GM23338 (cell line): ENCODE data around the gene TGFBR3. TPM values are rescaled to one million over a fixed set of nuclear protein-coding genes. Genes with fewer than 3 reads are reported as not detected.

Experiments
- ATAC-seq: fragments of 200-7000 bp; cut with Tn5 transposase; 3 replicates; pipeline ENCODE4 v1.9.1; 2020
- DNase-seq: peaks from one replicate; pipeline ENCODE4 v3.0.0-alpha.2; 2015; ENCODE audit warnings: low spot score
- H2AFZ ChIP-seq: fragments of 200-600 bp; sonication (generic); 2 replicates; pipeline ENCODE4 v1.8.0; 2016; ENCODE audit warnings: antibody characterized with exemption, mild to moderate bottlenecking, moderate library complexity
- H3F3A ChIP-seq: fragments of 200-600 bp; sonication (generic); replicated peaks from 2 replicates; pipeline ENCODE4 v1.8.0; 2017; ENCODE audit warnings: antibody characterized with exemption, mixed run types, low read depth
- H3K27ac ChIP-seq: fragments of 200-600 bp; sonication (generic); 2 replicates; pipeline ENCODE4 v1.6.1; 2016; ENCODE audit warnings: low read depth
- H3K27me3 ChIP-seq: fragments of 200-600 bp; sonication (generic); 2 replicates; pipeline ENCODE4 v1.8.0; 2016; ENCODE audit warnings: mild to moderate bottlenecking, mixed run types, moderate library complexity; ENCODE audit not compliant: insufficient read depth
- H3K36me3 ChIP-seq: fragments of 200-600 bp; sonication (generic); 2 replicates; pipeline ENCODE4 v1.8.0; 2016; ENCODE audit warnings: mild to moderate bottlenecking; ENCODE audit not compliant: insufficient read depth
- H3K4me1 ChIP-seq: fragments of 200-600 bp; sonication (generic); 2 replicates; pipeline ENCODE4 v1.8.0; 2016; ENCODE audit warnings: mild to moderate bottlenecking, moderate library complexity; ENCODE audit not compliant: insufficient read depth
- H3K4me2 ChIP-seq: fragments of 200-600 bp; sonication (generic); 2 replicates; pipeline ENCODE4 v1.7.1; 2017; ENCODE audit warnings: mixed run types
- H3K4me3 ChIP-seq: fragments of 200-600 bp; sonication (generic); 2 replicates; pipeline ENCODE4 v1.6.1; 2016; ENCODE audit warnings: mixed run types
- H3K79me2 ChIP-seq: fragments of 200-600 bp; sonication (generic); replicated peaks from 2 replicates; pipeline ENCODE4 v1.8.0; 2017; ENCODE audit warnings: mild to moderate bottlenecking; ENCODE audit not compliant: insufficient read depth
- H3K9me2 ChIP-seq: fragments of 200-600 bp; sonication (generic); 2 replicates; pipeline ENCODE4 v1.8.0; 2017; ENCODE audit not compliant: insufficient read depth
- H4K20me1 ChIP-seq: fragments of 200-600 bp; sonication (generic); replicated peaks from 2 replicates; pipeline ENCODE4 v1.8.0; 2017; ENCODE audit warnings: mild to moderate bottlenecking; ENCODE audit not compliant: insufficient read depth
- H3K27ac Mint-ChIP-seq: 2 replicates; pipeline ENCODE4 v1.8.0; 2020; ENCODE audit warnings: inconsistent platforms, mild to moderate bottlenecking, moderate library complexity, mixed read lengths
- H3K27me3 Mint-ChIP-seq: 3 replicates; pipeline ENCODE4 v1.8.0; 2022; ENCODE audit warnings: low read depth, mild to moderate bottlenecking, moderate library complexity, mixed read lengths, inconsistent platforms; ENCODE audit not compliant: insufficient read depth, poor library complexity
- H3K36me3 Mint-ChIP-seq: 3 replicates; pipeline ENCODE4 v1.8.0; 2021; ENCODE audit warnings: low read depth, mild to moderate bottlenecking, inconsistent platforms, moderate library complexity, mixed read lengths
- H3K4me1 Mint-ChIP-seq: 3 replicates; pipeline ENCODE4 v1.8.0; 2020; ENCODE audit warnings: mild to moderate bottlenecking, inconsistent platforms, mixed read lengths
- H3K4me3 Mint-ChIP-seq: 3 replicates; pipeline ENCODE4 v1.8.0; 2021; ENCODE audit warnings: moderate library complexity, mild to moderate bottlenecking, inconsistent platforms, mixed read lengths
- H3K9me3 Mint-ChIP-seq: 3 replicates; pipeline ENCODE4 v1.8.0; 2020; ENCODE audit warnings: moderate library complexity, mild to moderate bottlenecking, inconsistent platforms, mixed read lengths
- CREB1 ChIP-seq: fragments of 250-450 bp; sonication (Bioruptor Pico); IDR thresholded peaks from 2 replicates; pipeline ENCODE4 v1.5.0; 2020; ENCODE audit warnings: low read depth, mild to moderate bottlenecking, moderate library complexity
- CTCF ChIP-seq, 2 experiments: fragments of 200-600 bp in 1 of 2; sonication (generic) in 1 of 2; conservative IDR thresholded peaks; 2 replicates each; pipeline versions ENCODE4 v1.5.1 to v1.6.1; 2016 to 2017; ENCODE audit warnings: antibody characterized with exemption in 2 of 2, low read depth in 2 of 2, mild to moderate bottlenecking in 2 of 2, moderate library complexity in 1 of 2
- ETS1 ChIP-seq: IDR thresholded peaks from 2 replicates; pipeline ENCODE4 v1.6.1; 2016; ENCODE audit warnings: antibody characterized with exemption
- EZH2 ChIP-seq: fragments of 200-600 bp; sonication (generic); IDR thresholded peaks from one replicate; pipeline ENCODE4 v1.8.0; 2017; ENCODE audit warnings: antibody characterized with exemption, mild to moderate bottlenecking, low read depth; ENCODE audit not compliant: unreplicated experiment
- EZH2phosphoT487 ChIP-seq: fragments of 200-600 bp; sonication (generic); IDR thresholded peaks from one replicate; pipeline ENCODE4 v1.8.1; 2018; ENCODE audit warnings: antibody characterized with exemption; ENCODE audit not compliant: unreplicated experiment
- JUNB ChIP-seq: IDR thresholded peaks from one replicate; pipeline ENCODE4 v1.6.1; 2016; ENCODE audit warnings: antibody characterized with exemption; ENCODE audit not compliant: unreplicated experiment
- NANOG ChIP-seq: IDR thresholded peaks from 2 replicates; pipeline ENCODE4 v1.6.1; 2016; ENCODE audit warnings: antibody characterized with exemption, borderline replicate concordance
- POLR2AphosphoS5 ChIP-seq: IDR thresholded peaks from 2 replicates; pipeline ENCODE4 v1.6.1; 2016; ENCODE audit warnings: antibody characterized with exemption, low read depth
- REST ChIP-seq: IDR thresholded peaks from one replicate; pipeline ENCODE4 v1.6.1; 2018; ENCODE audit warnings: antibody characterized with exemption; ENCODE audit not compliant: unreplicated experiment
- STAT1 ChIP-seq: IDR thresholded peaks from one replicate; pipeline ENCODE4 v1.6.1; 2016; ENCODE audit warnings: antibody characterized with exemption; ENCODE audit not compliant: unreplicated experiment
- ZNF114 ChIP-seq: fragments of 250-450 bp; sonication (Bioruptor Pico); IDR thresholded peaks from 2 replicates; pipeline ENCODE4 v1.5.0; 2020; ENCODE audit warnings: mild to moderate bottlenecking, moderate library complexity
- ZNF331 ChIP-seq: fragments of 250-450 bp; sonication (Bioruptor Pico); IDR thresholded peaks from 2 replicates; pipeline ENCODE4 v1.5.0; 2020; ENCODE audit warnings: low read depth, mild to moderate bottlenecking, moderate library complexity
- ZNF462 ChIP-seq: fragments of 250-450 bp; sonication (Bioruptor Pico); IDR thresholded peaks from 2 replicates; pipeline ENCODE4 v1.5.0; 2020; ENCODE audit warnings: mild to moderate bottlenecking, moderate library complexity
- polyA plus RNA-seq: library from polyadenylated mRNA; unstranded; fragments of >200 nt; fragmentation: Nextera tagmentation; extraction: Ambion mirVana; gene quantifications from 2 replicates; pipeline ENCODE4 v1.2.1, GENCODE V29; 2016
- total RNA-seq: library from RNA; depleted of rRNA; stranded (reverse); fragments of >200 nt; shearing (Covaris generic); gene quantifications from 2 replicates; pipeline ENCODE4 v1.2.3, GENCODE V29; 2014

The TGFBR3 gene
- total and polyA plus RNA-seq, 2 experiments from 2014 or later, result 1.7 to 2.9 TPM

- Histone ChIP-seq H3F3A (no peaks in the 10 kb centered on the region), H3K4me2 (no peak overlapping the region), H3K4me1 (no peaks in the 10 kb centered on the region), H2AFZ (no peak overlapping the region), H3K79me2 (no peaks in the 10 kb centered on the region), H3K36me3 (no peaks in the 10 kb centered on the region), H3K4me3 (no peak overlapping the region), H3K9me2 (no peaks in the 10 kb centered on the region; the same call in 1 of the 2 replicates), H4K20me1 (no peaks in the 10 kb centered on the region), H3K27ac (no peak overlapping the region), H3K27me3 (no peaks in the 10 kb centered on the region)
- no peak for DNase-seq
- no peak for ATAC-seq
- peaks cover 8% of the 10 kb centered on the region for H3K4me1 Mint-ChIP-seq
- H3K27me3 Mint-ChIP-seq, result peaks cover 2% of the 10 kb centered on the region
- H3K9me3 Mint-ChIP-seq, result no peaks in the 10 kb centered on the region
- TF ChIP-seq ZNF462 (CRISPR knock-in tag) (no peak), NANOG (no peak), ZNF114 (no peak), JUNB (no peak), ETS1 (no peak), STAT1 (no peak), CREB1 (no peak), ZNF331 (CRISPR knock-in tag) (no peak), CTCF (conservative IDR thresholded peaks at IDR 0.05; ENCODE audit: low read depth in 2 of 2) (no peak), EZH2 (no peak), EZH2phosphoT487 (no peak), REST (no peak), POLR2AphosphoS5 (no peak)
- no peak overlapping the region for H3K27ac Mint-ChIP-seq
- no peak overlapping the region for H3K4me3 Mint-ChIP-seq
- H3K36me3 Mint-ChIP-seq, result no peaks in the 10 kb centered on the region
These were observed 131.6 kb downstream of the TGFBR3 start for GRCh38 chr1:91754348-91754747.
